Right lung (tissue), 5 donors: ENCODE results near the gene ESR1. TPM values are rescaled to one million over a fixed set of nuclear protein-coding genes. Genes with fewer than 3 reads are reported as not detected.
"Not testable (repeated sequence)": the region's sequence is repeated elsewhere in the genome, so short reads cannot be mapped to it uniquely, and the experiment has no call there.

Experiments
- DNase-seq, 2 donors: peaks; one replicate each; pipeline ENCODE4 v3.0.0-alpha.2; 2013
- polyA plus RNA-seq, 5 donors: library from polyadenylated mRNA; unstranded; fragments of 120-200 nt; gene quantifications; one replicate each; pipeline versions ENCODE4 v1.2.1 to v1.2.3, GENCODE V29; 2013; ENCODE audit warnings: inconsistent platforms in 1 of 5, low replicate concordance in 1 of 5; ENCODE audit not compliant: insufficient read length in 5 of 5, insufficient read depth in 1 of 5

ESR1 gene
- polyA plus RNA-seq, 5 donors = 0.96 to 1.7 (median 1.4) TPM

DNA sequence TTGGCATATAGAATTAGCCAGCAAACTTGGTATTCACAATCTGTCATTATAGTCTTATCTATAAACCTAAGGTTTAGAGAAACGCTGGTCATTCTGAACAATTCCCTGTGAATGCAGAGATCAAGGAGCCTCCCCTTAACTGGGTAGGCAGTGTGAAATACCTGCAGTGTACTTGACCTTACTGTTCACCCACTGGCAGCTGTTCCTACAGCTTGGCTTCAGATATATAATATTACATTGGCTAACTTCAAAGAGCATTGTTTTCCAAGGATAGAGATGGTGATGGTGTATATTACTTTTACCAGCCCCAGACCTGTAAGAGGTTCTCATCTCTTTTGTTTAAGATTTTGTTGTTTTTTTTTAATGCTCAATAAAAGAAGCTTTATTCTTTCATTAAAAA, 168.3 kb downstream of the ESR1 start:
- no peak for DNase-seq

GRCh38 chr6:151988199-151988598, 180.7 kb downstream of the ESR1 start:
- not testable (repeated sequence) for DNase-seq

GRCh38 chr6:151992091-151992490, 184.6 kb downstream of the ESR1 start:
- DNase-seq = no peak

- DNase-seq = no peak
These were observed 185.9 kb downstream of the ESR1 start for GRCh38 chr6:151993364-151993763.

DNA sequence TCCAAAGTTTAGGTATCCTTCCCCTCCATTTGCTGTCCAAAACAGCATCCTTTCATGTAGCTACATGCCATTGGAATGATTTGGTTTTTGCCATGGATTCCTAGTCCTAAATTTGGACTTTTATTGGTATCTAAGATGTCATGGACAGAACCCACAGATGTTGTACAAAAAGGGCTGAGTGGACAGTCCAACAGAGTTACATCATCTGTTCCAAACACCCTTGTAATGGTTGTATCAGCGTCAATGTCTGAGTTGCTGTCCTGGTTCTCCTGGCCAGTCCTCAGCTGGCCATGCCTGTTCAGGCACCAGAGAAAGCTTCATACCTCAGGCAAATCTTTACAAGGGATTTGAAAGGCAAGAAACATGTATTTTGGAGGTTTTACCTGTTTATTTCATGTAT, 191.3 kb downstream of the ESR1 start:
- DNase-seq = no peak

GRCh38 chr6:151999194-151999593, 191.7 kb downstream of the ESR1 start:
- no peak for DNase-seq

GRCh38 chr6:152001408-152001807, 193.9 kb downstream of the ESR1 start:
- DNase-seq = no peak

DNA sequence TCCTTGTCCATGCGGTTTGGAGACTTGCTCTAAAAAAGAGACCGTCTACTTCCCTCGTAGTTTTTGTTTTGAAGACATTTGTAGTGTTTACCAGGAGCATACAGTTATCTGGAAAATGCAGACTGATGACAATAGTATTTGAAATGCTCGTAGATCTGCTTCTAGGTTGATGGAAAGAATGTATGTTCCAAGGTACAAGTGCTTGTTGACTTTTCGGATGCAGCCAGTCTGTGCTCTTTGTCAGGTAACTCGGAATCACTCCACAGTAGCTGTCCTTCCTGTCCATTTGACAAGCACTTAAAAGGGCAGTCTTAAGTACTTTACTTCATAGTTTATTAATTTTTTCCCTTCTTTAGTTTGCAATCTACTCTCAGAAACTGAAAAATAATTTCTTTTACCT, 194.8 kb downstream of the ESR1 start:
- no peak for DNase-seq

GRCh38 chr6:152004036-152004566, 196.6 kb downstream of the ESR1 start:
- no peak for DNase-seq

- no peak for DNase-seq
These were observed 197.4 kb downstream of the ESR1 start for GRCh38 chr6:152004896-152005295.

DNA sequence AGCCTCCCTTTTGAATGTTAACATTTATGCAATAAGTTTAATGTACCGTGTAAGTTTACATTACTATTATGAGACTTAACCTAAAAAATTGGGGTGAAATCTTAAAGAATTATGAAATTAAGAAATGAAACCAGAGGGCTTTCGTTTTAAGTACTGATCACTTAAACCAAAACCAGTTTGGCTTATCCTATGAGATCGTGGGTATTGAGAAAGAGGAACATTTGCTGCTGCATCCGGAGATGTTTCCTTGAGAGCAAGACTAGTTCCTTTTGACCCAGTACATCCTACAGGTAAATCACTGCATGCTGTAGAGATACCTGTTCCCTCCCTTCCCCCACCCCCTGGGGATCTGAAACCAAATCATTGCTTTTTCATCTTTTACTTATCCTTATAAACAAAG, 201.3 kb downstream of the ESR1 start:
- no peak for DNase-seq

DNA sequence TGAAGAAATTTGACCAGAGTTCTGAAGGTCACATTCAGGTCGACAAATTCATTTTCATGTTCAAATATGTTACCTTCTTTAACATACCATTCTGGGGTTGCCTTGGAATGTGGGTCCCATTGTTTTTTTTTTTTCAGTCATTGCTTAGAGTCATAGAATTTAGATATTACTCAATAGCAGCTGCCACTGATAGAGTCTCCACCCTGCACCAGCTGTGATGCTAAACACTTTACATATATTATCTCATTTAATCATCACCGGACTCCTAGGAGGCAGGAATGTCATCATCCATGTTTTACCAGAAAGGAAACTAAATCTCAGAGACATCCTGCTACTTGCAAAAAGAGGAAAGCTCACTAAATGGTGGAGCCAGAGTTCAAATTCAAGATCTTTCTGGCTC, 204.7 kb downstream of the ESR1 start:
- DNase-seq = no peak

- no peak for DNase-seq
These were observed 211.4 kb downstream of the ESR1 start for GRCh38 chr6:152018876-152019275.

DNA sequence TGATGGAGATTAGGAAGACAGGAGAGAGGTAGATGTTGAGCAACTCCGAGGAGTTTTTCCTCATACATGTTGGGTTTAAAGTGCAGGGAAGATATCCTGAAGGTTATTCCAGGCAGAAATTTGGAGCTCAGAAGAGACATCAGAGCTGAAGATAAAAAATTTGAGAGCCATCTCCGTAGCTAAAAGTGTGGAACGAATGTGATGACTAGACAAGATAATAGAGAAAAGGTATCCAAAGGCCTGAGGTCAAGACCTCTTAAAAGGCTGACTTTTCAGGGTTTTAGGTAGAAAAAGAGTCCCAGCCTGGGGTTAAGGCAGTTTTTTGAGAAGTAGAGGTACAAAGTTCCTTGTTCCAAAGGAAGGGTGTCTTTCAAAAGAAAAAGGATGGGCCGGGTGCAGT, 214.8 kb downstream of the ESR1 start:
- DNase-seq = no peak

DNA sequence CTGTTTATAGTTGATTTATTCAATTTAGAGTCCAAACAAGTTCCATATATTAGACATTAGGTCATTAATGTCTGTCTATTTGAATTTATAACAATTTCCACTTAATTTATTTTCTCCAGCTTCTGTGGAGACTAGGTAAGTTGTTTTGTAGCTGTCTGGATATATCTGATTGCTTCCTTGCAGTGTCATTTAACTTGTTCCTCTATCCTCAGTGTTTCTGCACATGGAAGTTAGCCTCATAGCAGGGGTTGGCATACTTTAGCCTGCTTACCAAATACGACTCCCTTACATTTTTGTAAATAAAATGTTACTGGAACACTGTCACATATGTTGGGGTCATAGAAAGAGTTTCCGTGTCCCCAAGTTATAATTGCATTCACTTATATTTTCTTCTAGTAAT, 216.1 kb downstream of the ESR1 start:
- no peak for DNase-seq

GRCh38 chr6:152026291-152026690, 218.8 kb downstream of the ESR1 start:
- DNase-seq = no peak

DNA sequence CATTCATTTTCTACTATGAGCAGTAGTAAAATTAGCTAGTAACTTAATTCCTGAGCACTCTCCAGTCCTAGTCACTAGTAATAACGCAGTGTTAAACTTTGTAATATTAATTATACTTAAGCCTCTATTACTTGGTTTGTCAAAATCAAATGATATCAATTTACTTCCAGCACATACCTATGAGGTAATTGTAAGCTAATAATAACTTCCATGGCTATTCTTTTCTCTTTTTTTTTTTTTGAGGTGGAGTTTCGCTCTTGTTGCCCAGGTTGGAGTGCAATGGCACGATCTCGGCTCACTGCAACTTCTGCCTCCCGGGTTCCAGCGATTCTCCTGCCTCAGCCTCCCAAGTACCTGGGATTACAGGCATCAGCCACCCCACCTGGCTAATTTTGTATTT, 219.3 kb downstream of the ESR1 start:
- DNase-seq = not testable (repeated sequence)

DNA sequence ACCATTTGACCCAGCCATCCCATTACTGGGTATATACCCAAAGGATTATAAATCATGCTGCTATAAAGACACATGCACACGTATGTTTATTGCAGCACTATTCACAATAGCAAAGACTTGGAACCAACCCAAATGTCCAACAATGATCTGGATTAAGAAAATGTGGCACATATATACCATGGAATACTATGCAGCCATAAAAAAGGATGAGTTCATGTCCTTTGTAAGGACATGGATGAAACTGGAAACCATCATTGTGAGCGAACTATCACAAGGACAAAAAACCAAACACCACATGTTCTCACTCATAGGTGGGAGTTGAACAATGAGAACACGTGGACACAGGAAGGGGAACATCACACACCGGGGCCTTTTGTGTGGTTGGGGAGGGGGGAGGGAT, 226.3 kb downstream of the ESR1 start:
- DNase-seq = not testable (repeated sequence)

GRCh38 chr6:152034631-152035030, 227.1 kb downstream of the ESR1 start:
- no peak for DNase-seq

- no peak for DNase-seq
These were observed 238.6 kb downstream of the ESR1 start for GRCh38 chr6:152046118-152046517.

DNA sequence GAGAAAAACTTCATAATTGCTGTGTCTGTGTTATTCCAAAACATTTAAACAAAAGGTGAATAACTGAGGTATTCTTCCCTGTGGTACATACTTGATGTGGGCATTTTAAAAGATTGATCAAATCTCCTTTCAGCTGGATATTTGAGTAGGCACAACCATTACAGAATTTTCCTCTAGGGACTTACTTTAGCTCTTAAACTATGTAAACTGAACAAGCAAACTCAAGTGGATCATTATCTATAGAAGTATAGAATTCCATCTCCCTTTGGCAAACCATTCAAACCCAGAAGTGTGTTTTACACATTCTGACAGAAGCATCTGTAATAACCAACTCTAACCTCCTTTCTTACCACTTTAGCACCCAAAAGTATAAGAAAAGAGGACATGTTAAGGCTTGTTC, 241.4 kb downstream of the ESR1 start:
- no peak for DNase-seq

DNA sequence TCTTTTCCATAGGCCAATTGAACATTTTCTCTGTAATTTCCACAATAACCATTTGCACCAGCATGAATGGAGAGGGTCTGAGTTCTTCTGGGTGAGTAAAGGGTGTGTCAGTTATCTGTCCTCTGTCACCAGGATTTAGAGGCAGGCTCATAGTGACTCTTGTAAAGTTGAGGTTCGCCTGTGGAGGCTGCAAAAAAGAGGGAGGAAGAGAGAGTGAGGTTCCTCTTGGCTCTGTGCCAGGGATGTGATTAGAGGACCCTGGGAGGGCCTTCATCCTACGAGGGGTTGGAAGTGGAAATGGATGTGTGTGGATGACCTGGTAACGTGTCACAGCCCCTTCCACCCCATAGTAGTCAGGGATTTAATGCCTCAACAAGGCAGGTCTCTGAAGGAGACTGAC, 242.0 kb downstream of the ESR1 start:
- no peak for DNase-seq

GRCh38 chr6:152050451-152051195, 243.1 kb downstream of the ESR1 start:
- DNase-seq = no peak

DNA sequence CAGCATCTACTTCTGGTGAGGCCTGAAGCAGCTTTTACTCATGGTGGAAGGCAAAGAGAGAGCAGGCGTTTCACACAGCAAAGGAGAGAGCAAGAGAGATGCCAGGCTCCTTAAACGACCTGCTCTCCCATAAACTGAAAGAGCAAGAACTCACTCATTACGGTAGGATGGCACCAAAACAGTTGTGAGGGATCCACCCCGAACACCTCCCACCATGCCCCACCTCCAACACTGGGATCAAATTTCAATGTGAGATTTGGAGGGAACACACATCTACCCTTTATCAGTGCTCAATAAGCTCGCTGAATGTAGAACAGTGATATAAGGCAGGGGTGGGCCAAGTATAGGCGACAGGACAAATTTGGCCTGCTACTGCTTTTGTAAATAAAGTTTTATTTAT, 244.6 kb downstream of the ESR1 start:
- DNase-seq = no peak
